ENCODE results near the gene OTOF.

OTOF gene

GRCh38 chr2:26460613-26461031, 17.3 kb downstream of the OTOF start:
- H3K9me3 ChIP-seq (ENCODE audit: control insufficient read depth, insufficient read depth, low read length): no peaks in the 10 kb centered on the region
- H3K4me1 ChIP-seq (ENCODE audit: insufficient read depth, low read length): peaks cover 15% of the 10 kb centered on the region; the same call in 1 of the 2 replicates
- no peak overlapping the region for H3K9ac ChIP-seq (ENCODE audit: low read depth, low read length)
- no peaks in the 10 kb centered on the region for H3K36me3 ChIP-seq (ENCODE audit: insufficient read depth, low read length)

- Histone ChIP-seq H3K9ac (ENCODE audit: low read depth, low read length) (no peak overlapping the region), H3K4me1 (ENCODE audit: insufficient read depth, low read length) (peaks cover 15% of the 10 kb centered on the region; the same call in 1 of the 2 replicates), H3K9me3 (ENCODE audit: control insufficient read depth, insufficient read depth, low read length) (no peaks in the 10 kb centered on the region), H3K36me3 (ENCODE audit: insufficient read depth, low read length) (no peaks in the 10 kb centered on the region)
These were observed 17.8 kb downstream of the OTOF start for GRCh38 chr2:26459991-26460612.

GRCh38 chr2:26458365-26459042, 19.4 kb downstream of the OTOF start:
- H3K36me3 ChIP-seq (ENCODE audit: insufficient read depth, low read length): no peaks in the 10 kb centered on the region
- H3K4me1 ChIP-seq (ENCODE audit: insufficient read depth, low read length): peaks cover 9% of the 10 kb centered on the region; the same call in 1 of the 2 replicates
- H3K9ac ChIP-seq (ENCODE audit: low read depth, low read length): no peak overlapping the region
- H3K9me3 ChIP-seq (ENCODE audit: control insufficient read depth, insufficient read depth, low read length): no peaks in the 10 kb centered on the region

GRCh38 chr2:26457695-26458364, 20.1 kb downstream of the OTOF start:
- Histone ChIP-seq H3K9me3 (ENCODE audit: control insufficient read depth, insufficient read depth, low read length) (no peaks in the 10 kb centered on the region), H3K4me1 (ENCODE audit: insufficient read depth, low read length) (peaks cover 3% of the 10 kb centered on the region; the same call in 1 of the 2 replicates), H3K9ac (ENCODE audit: low read depth, low read length) (no peak overlapping the region), H3K36me3 (ENCODE audit: insufficient read depth, low read length) (no peaks in the 10 kb centered on the region)

GRCh38 chr2:26457251-26457666, 20.7 kb downstream of the OTOF start:
- H3K9me3 ChIP-seq (ENCODE audit: control insufficient read depth, insufficient read depth, low read length): no peaks in the 10 kb centered on the region
- no peaks in the 10 kb centered on the region for H3K36me3 ChIP-seq (ENCODE audit: insufficient read depth, low read length)
- no peaks in the 10 kb centered on the region; the same call in 1 of the 2 replicates for H3K4me1 ChIP-seq (ENCODE audit: insufficient read depth, low read length)
- no peak overlapping the region for H3K9ac ChIP-seq (ENCODE audit: low read depth, low read length)

- no peak overlapping the region for H3K9ac ChIP-seq (ENCODE audit: low read depth, low read length)
- no peaks in the 10 kb centered on the region for H3K36me3 ChIP-seq (ENCODE audit: insufficient read depth, low read length)
- no peaks in the 10 kb centered on the region; the same call in 1 of the 2 replicates for H3K4me1 ChIP-seq (ENCODE audit: insufficient read depth, low read length)
- H3K9me3 ChIP-seq (ENCODE audit: control insufficient read depth, insufficient read depth, low read length): no peaks in the 10 kb centered on the region
These were observed 21.3 kb downstream of the OTOF start for GRCh38 chr2:26456440-26457250.

- H3K9ac ChIP-seq (ENCODE audit: low read depth, low read length): no peak overlapping the region
- H3K36me3 ChIP-seq (ENCODE audit: insufficient read depth, low read length): no peaks in the 10 kb centered on the region
- no peaks in the 10 kb centered on the region; the same call in 1 of the 2 replicates for H3K4me1 ChIP-seq (ENCODE audit: insufficient read depth, low read length)
- H3K9me3 ChIP-seq (ENCODE audit: control insufficient read depth, insufficient read depth, low read length): no peaks in the 10 kb centered on the region
These were observed 22.1 kb downstream of the OTOF start for GRCh38 chr2:26455670-26456439.

- no peaks in the 10 kb centered on the region; the same call in 1 of the 2 replicates for H3K4me1 ChIP-seq (ENCODE audit: insufficient read depth, low read length)
These were observed 22.8 kb downstream of the OTOF start for GRCh38 chr2:26455037-26455669.

GRCh38 chr2:26454561-26455001, 23.3 kb downstream of the OTOF start:
- no peaks in the 10 kb centered on the region; the same call in 1 of the 2 replicates for H3K4me1 ChIP-seq (ENCODE audit: insufficient read depth, low read length)
- no peaks in the 10 kb centered on the region for H3K36me3 ChIP-seq (ENCODE audit: insufficient read depth, low read length)
- H3K9me3 ChIP-seq (ENCODE audit: control insufficient read depth, insufficient read depth, low read length): no peaks in the 10 kb centered on the region
- no peak overlapping the region for H3K9ac ChIP-seq (ENCODE audit: low read depth, low read length)

More at GRCh38 chr2:26455037-26455669, 22.8 kb downstream of the OTOF start:
- Histone ChIP-seq H3K9me3 (ENCODE audit: control insufficient read depth, insufficient read depth, low read length) (no peaks in the 10 kb centered on the region), H3K9ac (ENCODE audit: low read depth, low read length) (no peak overlapping the region), H3K36me3 (ENCODE audit: insufficient read depth, low read length) (no peaks in the 10 kb centered on the region)

- no peak overlapping the region for H3K9ac ChIP-seq (ENCODE audit: low read depth, low read length)
These were observed 24.2 kb downstream of the OTOF start for GRCh38 chr2:26453421-26454329.

GRCh38 chr2:26451700-26452099, 26.2 kb downstream of the OTOF start:
- Histone ChIP-seq H3K4me1 (ENCODE audit: insufficient read depth, low read length) (no peaks in the 10 kb centered on the region), H3K9me3 (ENCODE audit: control insufficient read depth, insufficient read depth, low read length) (no peaks in the 10 kb centered on the region), H3K9ac (ENCODE audit: low read depth, low read length) (no peak overlapping the region), H3K36me3 (ENCODE audit: insufficient read depth, low read length) (no peaks in the 10 kb centered on the region)

More at GRCh38 chr2:26453421-26454329, 24.2 kb downstream of the OTOF start:
- Histone ChIP-seq H3K36me3 (ENCODE audit: insufficient read depth, low read length) (no peaks in the 10 kb centered on the region), H3K9me3 (ENCODE audit: control insufficient read depth, insufficient read depth, low read length) (no peaks in the 10 kb centered on the region), H3K4me1 (ENCODE audit: insufficient read depth, low read length) (no peaks in the 10 kb centered on the region; the same call in 1 of the 2 replicates)

GRCh38 chr2:26450031-26450635, 27.8 kb downstream of the OTOF start:
- no peaks in the 10 kb centered on the region for H3K9me3 ChIP-seq (ENCODE audit: control insufficient read depth, insufficient read depth, low read length)
- no peak overlapping the region for H3K9ac ChIP-seq (ENCODE audit: low read depth, low read length)
- no peaks in the 10 kb centered on the region for H3K4me1 ChIP-seq (ENCODE audit: insufficient read depth, low read length)
- H3K36me3 ChIP-seq (ENCODE audit: insufficient read depth, low read length): no peaks in the 10 kb centered on the region

All from ES-I3 (cell line).